HCEC 1CT (cell line): ENCODE results near the gene LEMD1.
"Not testable (repeated sequence)": the region's sequence is repeated elsewhere in the genome, so short reads cannot be mapped to it uniquely, and the experiment has no call there.

Experiments used
- DNase-seq: peaks from one replicate; pipeline ENCODE4 v3.0.0-alpha.2; 2017

Gene LEMD1

GRCh38 chr1:205445646-205445935 lies 23.7 kb upstream of the LEMD1 start:
- DNase-seq: no peak

GRCh38 chr1:205444931-205445645 lies 23.2 kb upstream of the LEMD1 start:
- DNase-seq: no peak

DNA sequence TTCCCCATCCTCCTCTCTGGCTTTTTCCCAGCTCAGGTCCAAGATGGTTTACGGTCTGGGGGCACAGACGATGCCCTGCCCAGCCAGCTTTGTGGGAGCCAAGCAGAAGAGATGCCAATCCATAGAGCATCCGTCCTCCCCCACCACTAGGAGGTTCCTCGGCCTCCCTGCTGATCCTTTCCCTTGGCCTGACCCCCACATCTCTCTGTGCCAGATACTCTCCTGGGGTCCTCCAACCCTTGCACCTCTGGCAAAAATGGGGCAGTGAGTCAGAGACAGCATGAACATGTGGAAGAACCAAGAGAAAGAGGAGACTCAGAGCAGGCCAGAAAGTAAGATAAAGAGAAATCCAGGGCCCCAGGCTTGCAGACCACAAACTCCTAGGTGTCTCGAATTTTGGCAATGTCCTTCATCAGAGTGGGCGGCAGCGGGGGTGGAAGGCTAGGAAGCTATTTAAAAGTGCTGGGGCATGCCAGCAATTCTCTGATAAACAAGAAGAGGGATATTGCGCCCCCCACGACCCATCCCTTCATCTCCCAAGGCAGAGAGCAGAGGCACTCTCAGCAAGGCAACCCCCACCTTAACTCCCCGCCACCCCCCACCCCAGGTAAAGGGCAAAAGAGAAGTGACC lies 22.6 kb upstream of the LEMD1 start:
- DNase-seq: no peak

- no peak for DNase-seq
These were observed 21.9 kb upstream of the LEMD1 start for GRCh38 chr1:205443585-205444299.

DNA sequence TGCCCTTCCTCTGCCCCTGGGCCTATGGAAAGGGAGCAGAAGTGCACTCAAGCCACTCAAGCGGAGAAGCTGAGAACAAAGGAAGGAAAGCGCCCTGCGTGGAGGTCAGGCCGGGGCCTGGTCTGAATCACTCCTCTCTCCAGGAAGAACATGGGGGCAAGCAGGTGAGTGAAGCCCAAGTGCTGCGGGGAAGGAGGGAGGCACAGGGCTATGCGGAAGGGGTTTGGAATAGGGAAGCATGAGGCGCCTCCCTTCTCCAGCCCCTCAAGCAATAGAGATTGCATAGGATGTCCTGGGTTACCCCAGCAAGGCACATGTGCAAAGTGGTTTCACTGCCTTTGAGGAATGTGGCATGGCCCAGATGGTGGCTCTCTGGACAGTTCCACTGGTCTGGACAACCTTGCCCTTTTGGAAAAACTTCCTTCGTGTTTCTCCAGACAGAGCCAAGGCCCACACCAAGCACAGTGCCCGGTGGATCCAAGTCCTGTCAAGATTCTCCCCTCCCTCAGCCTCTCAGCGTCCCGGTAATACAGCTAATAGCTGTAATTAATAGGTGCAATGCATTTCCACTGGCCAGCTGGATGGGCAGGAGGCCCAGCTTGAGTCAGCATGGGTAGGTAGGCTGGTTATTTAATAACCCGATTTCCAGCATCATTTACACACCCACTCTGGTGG lies 20.3 kb upstream of the LEMD1 start:
- DNase-seq: no peak

- DNase-seq: no peak
These were observed 19.8 kb upstream of the LEMD1 start for GRCh38 chr1:205441716-205442050.

DNA sequence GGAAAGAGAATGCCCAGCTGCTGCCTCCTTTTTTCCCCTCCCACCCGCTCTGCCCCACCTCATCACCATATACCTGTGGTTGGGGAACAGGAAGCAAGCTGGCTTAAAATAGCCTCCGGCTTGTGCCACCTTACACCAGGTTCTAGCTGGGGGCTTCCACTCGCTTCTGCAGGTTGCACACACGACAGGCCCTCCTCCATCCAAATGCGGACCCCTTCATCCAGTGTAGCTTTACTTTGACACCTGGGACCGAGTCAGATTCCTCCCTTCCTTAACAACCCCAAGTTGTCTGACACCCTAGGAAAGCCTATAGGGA lies 19.4 kb upstream of the LEMD1 start:
- DNase-seq: no peak

DNA sequence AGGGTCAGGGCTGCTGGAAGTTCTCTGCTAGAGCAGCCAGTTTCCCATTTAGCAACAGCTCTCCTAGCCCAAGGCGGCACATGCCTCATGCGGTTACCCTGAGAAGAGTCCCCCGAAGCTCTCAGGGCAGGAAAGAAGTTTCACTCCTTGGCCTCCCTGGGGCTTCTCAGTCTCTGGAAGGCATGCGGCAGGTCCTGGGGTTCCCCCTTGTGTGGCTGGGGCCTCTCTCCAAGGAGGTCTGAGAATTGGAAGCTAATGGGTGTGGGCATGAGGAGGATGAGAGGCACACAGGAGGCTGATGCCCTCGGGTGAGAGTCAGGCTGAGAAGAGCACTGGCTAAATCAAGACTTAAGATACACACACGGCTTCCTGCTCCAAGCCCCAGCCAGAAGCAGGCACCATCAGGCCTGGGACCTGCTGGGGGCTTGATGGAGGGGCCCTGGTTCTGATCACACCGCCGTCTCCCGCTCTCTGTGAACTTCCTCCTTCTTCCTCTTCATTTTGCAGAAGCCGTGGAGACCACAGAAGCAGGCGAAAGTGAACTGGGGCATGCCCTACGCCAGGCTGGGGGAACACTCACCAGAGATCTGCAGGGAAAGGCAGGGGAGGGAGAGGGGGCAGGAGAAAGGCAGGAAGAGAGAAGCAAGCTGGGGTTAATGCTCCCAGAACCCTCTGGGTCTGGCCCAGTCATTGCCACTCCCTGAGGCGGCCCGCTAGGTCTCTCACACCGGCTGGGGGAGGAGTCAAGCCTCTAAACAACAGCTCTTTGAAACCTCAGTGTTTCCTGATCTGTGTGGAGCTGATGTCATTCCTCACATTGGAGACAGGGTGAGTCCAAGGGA lies 18.8 kb upstream of the LEMD1 start:
- DNase-seq: no peak

GRCh38 chr1:205440121-205440475 lies 18.2 kb upstream of the LEMD1 start:
- DNase-seq: no peak

DNA sequence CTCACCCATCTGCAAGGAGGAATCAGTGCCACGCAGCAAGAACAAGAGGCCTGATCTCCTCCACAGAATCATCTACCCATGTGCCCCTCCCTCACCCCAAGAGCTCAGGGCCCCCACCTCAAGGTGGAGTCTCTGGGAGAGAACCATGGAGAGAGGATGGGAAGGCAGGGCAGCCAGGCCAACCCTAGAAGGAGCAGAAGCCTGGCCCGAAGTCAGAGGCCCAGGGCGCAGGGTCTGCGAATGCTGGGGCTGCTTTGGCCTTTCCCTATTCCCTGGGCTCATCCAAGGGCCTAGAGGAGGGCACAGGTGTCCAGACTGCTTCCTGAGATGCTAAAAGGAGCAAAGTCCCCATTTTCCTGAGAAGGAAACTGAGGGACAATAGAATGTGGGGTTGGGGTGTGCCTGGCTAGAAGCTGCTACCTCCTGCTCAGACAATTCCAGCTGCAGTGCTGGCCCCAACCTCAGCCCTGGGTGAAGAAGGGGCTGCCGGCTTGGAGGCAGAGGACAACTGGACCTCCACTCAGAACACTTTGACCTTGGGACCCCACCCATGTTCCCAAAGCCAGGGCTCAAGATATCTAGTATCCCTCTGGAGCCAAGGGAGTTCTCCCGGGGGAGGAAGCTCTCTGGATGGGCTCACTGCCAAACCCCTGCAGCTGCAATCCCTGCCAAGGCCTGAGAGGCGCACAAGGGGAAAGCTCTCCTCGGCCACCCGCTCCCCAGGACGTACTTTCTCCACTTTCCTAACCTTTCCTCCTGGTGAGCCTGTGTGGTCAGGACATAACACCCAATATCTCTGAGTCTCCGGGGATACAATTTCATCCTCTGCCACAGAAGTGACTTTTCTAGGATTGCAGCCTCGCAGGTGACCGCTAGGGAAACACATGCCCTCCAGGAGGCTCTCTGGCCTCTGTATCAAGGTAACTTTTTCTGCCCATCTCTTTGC lies 16.6 kb upstream of the LEMD1 start:
- DNase-seq: peak; percentile 71

DNA sequence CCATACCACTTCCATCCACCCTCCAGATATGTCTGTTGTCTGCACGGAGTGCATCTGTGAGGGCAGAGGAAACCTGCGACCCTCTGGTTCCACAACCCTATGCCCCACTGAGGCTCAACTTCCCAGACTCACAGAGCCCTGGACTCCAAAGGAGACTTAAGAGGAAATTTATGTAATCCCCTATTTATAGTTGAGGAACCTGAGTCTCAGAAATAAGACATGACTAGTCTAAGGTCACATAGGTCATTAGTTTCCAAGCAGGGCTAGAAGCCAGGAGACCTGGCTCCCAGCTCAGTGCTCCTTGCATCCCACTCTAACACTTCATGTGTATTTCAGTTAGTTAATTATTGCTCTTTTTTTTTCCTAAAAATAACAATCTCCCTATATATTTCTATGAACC lies 15.7 kb upstream of the LEMD1 start:
- DNase-seq: no peak

GRCh38 chr1:205436776-205437410 lies 15.0 kb upstream of the LEMD1 start:
- no peak for DNase-seq

GRCh38 chr1:205435578-205436573 lies 14.0 kb upstream of the LEMD1 start:
- no peak for DNase-seq

DNA sequence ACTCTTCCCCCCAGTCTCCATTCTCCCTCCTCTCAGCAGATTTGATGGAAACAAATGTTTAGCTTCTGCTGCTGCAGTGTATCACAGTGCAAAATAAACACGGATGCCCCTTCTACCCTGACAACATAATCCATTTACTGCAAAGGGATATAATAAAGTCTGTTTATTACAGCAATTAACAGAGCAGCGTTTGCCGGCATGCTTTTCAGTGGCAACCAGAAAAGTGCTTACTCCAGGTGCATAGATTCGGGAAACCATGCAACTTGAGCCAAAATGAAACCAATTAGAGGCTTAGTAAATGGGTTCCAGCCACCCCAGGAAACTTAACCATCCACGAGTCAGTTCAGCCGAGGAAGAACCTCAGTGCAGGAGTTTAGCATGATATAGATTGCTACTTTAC lies 12.9 kb upstream of the LEMD1 start:
- DNase-seq: no peak

- DNase-seq: not testable (repeated sequence)
These were observed 10.8 kb upstream of the LEMD1 start for GRCh38 chr1:205432692-205433091.

- no peak for DNase-seq
These were observed 10.3 kb upstream of the LEMD1 start for GRCh38 chr1:205432116-205432515.

GRCh38 chr1:205430696-205431305 lies 8.9 kb upstream of the LEMD1 start:
- peak; percentile 8 for DNase-seq

DNA sequence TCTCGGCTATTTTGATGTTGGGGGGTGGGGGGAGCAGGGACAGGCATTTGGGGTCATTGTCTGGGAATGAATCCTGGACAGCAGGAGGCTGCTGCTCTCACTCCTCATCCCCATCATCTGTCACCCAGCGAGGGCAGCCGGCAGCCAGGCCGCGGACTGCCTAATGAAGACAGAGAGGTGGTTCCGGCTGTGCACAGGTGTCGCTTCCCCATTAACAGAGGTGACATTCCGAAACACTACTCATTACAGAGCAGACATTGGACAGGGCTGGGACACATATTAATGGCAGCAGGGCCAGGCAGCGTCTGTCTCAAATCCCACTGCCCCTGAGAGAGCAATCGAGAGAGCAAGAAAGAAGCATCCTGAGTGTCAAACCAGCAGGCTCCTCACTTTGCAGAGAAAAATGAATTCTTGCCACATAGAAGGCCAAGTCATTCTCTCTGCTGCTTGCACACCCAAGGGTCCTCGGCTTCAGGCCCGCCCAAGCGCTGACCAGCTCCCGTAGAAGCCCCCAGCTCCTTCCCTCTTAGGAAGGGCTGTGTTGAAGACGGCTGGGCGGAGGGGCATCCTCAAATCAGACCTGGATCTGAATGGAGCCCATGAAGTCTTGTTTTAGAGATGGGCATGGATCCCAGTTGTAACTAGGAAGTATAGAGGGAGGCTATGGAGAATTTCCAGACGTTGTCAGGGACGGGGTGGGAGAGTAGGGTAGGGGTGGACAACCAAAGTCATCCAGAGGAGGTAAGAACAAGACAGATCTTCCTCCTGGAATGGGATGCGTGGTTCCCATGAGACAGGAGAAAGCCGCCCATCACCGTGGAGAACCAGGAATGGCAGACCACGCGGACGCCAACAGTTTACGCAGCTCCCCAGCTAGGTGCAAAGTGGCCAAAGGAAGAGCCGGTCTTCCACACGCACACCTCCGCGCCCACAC lies 8.2 kb upstream of the LEMD1 start:
- no peak for DNase-seq
